ENCODE data around the gene DFFB.
"Not testable (repeated sequence)": the region's sequence is repeated elsewhere in the genome, so short reads cannot be mapped to it uniquely, and the experiment has no call there.

DFFB gene

DNA sequence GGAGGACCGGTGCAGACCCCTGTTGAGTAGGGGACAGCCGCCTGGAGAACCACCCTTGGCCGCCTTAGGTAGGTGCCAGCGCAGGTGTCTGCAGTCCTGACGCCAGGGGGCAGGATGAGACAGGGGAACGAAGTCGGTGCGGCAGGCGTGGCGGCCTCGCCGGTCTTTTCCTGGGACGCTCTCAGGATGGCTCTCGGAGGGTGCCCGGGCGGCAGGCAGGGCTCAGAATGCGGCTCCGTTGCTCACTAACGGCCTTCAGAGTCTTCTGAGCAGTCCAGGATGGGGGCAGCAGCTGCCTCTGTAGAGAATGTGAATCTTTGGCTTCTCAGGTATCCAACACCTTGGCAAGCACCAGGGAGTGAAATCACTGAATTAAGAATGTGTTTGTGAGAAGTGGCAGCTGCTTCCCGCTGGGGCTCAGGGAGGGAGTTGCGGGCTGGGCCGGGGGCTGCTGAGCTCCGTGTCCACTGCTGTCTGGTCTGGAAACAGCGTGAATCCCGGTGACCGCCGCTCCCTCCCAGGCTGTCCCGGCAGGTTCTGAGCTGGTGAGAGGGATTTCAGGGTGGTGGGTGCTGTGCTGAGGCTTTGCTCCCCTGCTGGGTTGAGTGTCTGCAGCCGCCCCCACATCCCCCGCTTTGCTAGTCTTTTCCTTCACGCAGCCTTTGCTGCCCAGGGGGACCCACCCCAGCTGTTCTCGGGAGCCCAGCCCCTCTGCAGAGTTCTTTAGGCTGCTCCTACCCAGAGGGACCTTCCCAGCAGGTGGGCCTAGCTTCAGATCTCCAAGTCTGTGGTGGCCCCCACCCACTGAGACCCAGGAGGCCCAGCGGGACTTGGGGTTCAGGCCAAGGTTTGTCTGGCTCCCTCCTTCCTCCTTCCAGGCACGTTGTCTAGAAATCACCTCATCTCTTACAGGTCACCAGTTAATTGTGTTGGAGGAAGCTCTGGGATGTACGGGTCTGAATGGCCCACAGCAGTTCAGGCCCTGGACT, 53.9 kb downstream of the DFFB start:
- Histone ChIP-seq H3K36me3 (ENCODE audit: control insufficient read depth, insufficient read depth, low read length) (no peaks in the 10 kb centered on the region), H3K4me3 (ENCODE audit: low read depth, low read length) (peak overlapping the region; percentile 25; the same call in 1 of the 2 replicates), H3K9ac (ENCODE audit: low read depth, low read length) (no peak overlapping the region), H3K27me3 (ENCODE audit: control insufficient read depth, insufficient read depth, low read length) (no peaks in the 10 kb centered on the region), H3K4me1 (ENCODE audit: control insufficient read depth, insufficient read depth, low read length) (peaks cover 7% of the 10 kb centered on the region; the same call in 1 of the 2 replicates), H3K27ac (ENCODE audit: low read depth, low read length) (peak overlapping the region; percentile 12), H3K9me3 (ENCODE audit: control insufficient read depth, insufficient read depth, low read length) (no peaks in the 10 kb centered on the region)

DNA sequence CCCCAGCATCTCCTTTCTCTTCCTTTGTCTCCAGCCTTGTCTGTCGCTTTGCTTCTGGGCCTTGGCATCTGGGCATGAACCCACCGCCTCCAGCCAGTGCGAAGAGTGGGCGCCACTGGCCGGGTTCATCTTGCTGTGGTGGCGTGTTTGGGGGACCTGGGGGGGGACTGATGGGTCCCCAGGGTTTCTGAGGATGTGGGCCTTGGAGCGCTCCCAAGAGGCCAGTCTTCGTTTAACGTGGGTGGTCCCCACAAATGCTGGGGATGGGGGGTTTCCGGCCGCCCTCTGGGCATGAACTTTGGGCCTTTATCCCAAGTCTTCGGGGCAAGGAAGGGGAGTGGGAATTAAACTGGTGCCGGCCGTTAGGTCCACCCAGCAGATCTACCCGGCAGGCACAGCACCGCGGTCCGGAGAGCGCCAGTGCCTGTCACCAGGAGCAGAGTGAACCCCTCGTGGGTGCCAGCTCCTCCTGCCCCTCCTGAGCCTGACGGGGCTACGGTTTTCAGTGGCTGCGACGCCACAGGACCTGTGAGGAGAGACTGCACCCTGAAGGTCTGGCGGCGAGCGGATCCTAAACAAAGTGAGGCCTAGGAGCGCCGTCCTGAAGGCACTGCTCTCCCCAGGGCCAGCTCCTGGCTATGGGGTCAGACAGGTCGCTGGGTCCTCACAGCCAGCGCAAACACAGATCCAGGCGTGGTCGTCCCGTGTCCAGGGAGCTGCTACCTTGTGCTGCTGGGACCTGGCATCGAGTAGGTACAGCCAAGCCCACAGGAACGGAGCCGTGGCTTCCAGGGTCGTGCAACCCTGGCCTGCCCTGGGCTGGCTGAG, 54.9 kb downstream of the DFFB start:
- Histone ChIP-seq H3K9me3 (ENCODE audit: control insufficient read depth, insufficient read depth, low read length) (peaks cover 5% of the 10 kb centered on the region; the same call in 1 of the 2 replicates), H3K4me3 (ENCODE audit: low read depth, low read length) (no peak overlapping the region), H3K9ac (ENCODE audit: low read depth, low read length) (no peak overlapping the region), H3K27me3 (ENCODE audit: control insufficient read depth, insufficient read depth, low read length) (no peaks in the 10 kb centered on the region), H3K36me3 (ENCODE audit: control insufficient read depth, insufficient read depth, low read length) (no peaks in the 10 kb centered on the region), H3K27ac (ENCODE audit: low read depth, low read length) (no peak overlapping the region), H3K4me1 (ENCODE audit: control insufficient read depth, insufficient read depth, low read length) (peaks cover 7% of the 10 kb centered on the region; the same call in 1 of the 2 replicates)

DNA sequence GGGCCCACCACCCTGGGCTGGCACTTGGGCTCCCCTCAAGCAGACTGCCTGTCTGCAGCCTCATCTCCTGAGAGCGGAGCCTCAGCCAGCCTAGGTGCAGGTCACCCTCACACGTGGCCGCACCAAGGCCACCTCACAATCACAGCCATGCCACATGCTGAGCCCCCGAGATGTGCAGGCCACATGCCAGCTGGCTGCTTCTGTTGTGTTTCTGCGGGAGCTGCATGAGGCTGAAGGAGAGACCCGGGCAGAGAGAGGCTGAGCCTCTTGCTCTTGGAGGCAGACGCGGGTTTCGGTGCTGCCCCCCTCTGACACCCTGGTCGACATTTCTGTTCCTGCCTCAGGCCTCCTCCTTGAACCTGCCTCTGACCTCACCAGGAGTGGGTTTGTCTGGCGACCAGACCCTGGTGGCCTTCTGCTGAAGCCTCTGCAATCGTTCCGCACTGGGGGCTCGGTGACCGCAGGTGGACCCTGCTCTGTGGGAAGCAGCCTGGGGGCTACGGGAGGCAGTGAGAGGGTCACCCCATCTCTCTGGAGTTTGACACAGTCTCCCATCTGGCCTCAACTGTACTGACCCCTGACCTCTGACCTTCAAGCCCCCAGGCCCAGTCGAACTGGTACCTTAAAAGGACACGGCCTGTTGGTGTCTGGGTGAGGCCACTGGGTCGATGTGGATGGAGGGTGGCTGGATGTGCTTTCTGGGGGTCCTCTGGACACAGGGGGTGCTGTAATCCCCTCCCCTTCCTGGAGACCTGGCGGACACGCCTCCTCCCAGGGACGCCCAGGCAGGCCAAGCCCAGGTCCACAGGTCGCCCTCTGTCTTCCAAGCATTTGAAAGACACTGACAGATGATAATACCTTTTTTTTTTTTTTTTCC, 55.8 kb downstream of the DFFB start:
- H3K4me3 ChIP-seq (ENCODE audit: low read depth, low read length), result no peak overlapping the region
- H3K27ac ChIP-seq (ENCODE audit: low read depth, low read length), result no peak overlapping the region

DNA sequence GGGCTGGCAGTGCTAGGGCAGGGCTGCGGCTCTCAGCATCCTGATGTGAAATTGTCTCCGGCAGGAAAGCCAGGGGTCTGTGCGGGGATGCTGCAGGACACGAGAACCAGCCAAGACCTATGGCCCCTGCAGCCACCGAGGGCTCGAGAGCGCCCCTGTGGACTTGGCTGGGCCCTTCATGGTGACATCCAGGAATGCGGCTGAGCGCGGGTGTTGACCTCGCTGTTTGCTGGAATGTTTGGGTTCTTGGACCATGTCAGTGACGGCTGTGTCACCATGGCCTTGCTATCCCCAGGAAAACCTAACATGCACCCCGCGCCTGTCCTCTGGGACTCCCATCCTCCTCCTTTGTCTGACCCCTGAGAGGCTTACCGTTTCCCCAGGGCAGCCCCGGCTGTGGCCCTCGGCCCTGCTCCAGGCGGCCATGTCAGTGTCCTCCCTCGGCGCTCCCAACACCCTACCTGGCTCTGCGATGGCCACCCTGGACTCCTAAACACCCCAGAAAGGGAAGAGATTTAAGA, 57.1 kb downstream of the DFFB start:
- Histone ChIP-seq H3K9ac (ENCODE audit: low read depth, low read length) (no peak overlapping the region), H3K4me1 (ENCODE audit: control insufficient read depth, insufficient read depth, low read length) (peaks cover 7% of the 10 kb centered on the region; the same call in 1 of the 2 replicates), H3K36me3 (ENCODE audit: control insufficient read depth, insufficient read depth, low read length) (no peaks in the 10 kb centered on the region), H3K4me3 (ENCODE audit: low read depth, low read length) (no peak overlapping the region), H3K9me3 (ENCODE audit: control insufficient read depth, insufficient read depth, low read length) (peaks cover 8% of the 10 kb centered on the region), H3K27me3 (ENCODE audit: control insufficient read depth, insufficient read depth, low read length) (no peaks in the 10 kb centered on the region), H3K27ac (ENCODE audit: low read depth, low read length) (no peak overlapping the region)

More for the DNA sequence above, 55.8 kb downstream of the DFFB start:
- Histone ChIP-seq H3K9me3 (ENCODE audit: control insufficient read depth, insufficient read depth, low read length) (peaks cover 7% of the 10 kb centered on the region), H3K9ac (ENCODE audit: low read depth, low read length) (no peak overlapping the region), H3K36me3 (ENCODE audit: control insufficient read depth, insufficient read depth, low read length) (no peaks in the 10 kb centered on the region), H3K4me1 (ENCODE audit: control insufficient read depth, insufficient read depth, low read length) (peaks cover 7% of the 10 kb centered on the region; the same call in 1 of the 2 replicates), H3K27me3 (ENCODE audit: control insufficient read depth, insufficient read depth, low read length) (no peaks in the 10 kb centered on the region)

DNA sequence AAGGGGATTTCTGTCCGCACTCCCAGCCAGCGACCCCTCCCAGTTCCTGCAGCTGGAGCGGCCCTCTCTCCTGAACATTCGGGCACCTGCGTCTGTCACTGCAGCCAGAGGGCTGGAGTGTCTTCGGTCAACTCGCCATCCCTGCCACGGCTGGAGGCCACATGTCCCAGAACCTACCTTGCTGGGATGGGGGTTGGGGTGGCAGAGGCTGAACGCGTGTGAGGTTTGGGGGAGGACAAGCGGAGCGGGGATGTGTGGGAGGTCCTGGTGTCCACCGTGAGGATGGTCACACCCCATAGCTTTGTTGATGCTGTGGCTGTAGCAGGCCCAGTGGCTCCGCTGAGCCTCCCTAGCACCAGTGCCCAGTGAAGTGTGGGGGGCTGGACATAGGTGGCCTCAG, 57.6 kb downstream of the DFFB start:
- Histone ChIP-seq H3K4me3 (ENCODE audit: low read depth, low read length) (no peak overlapping the region), H3K27me3 (ENCODE audit: control insufficient read depth, insufficient read depth, low read length) (no peaks in the 10 kb centered on the region), H3K36me3 (ENCODE audit: control insufficient read depth, insufficient read depth, low read length) (no peaks in the 10 kb centered on the region), H3K27ac (ENCODE audit: low read depth, low read length) (no peak overlapping the region), H3K9me3 (ENCODE audit: control insufficient read depth, insufficient read depth, low read length) (peaks cover 10% of the 10 kb centered on the region), H3K4me1 (ENCODE audit: control insufficient read depth, insufficient read depth, low read length) (peaks cover 7% of the 10 kb centered on the region; the same call in 1 of the 2 replicates), H3K9ac (ENCODE audit: low read depth, low read length) (no peak overlapping the region)

DNA sequence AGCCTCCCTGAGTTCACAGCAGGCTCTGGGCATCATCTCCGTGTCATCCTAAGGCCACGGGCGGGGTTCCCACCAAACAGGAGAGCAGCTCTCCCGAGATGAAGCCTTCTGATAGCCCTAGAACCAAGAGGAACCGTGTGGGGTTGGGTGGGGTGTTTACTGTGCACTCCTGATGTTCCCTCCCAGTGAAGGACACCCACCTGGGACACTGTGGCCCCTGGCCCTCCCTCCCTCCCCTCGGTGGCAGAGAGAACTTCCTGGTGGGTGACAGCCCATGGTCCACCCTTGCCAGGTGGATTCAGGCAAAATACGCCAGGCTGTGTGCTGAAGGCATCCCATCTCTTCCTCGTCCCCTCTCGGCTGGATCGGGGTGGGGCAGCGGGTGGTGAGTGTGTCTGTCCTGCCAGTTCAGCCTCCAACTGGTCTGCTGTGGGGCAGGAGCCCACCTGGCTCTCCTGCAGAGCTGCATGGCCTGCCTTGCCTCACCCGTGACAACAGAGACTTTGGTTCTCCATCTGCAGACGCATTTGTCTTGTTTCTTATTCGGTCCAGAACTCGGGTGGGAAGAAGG, 58.4 kb downstream of the DFFB start:
- Histone ChIP-seq H3K4me1 (ENCODE audit: control insufficient read depth, insufficient read depth, low read length) (peaks cover 7% of the 10 kb centered on the region; the same call in 1 of the 2 replicates), H3K27ac (ENCODE audit: low read depth, low read length) (no peak overlapping the region), H3K9me3 (ENCODE audit: control insufficient read depth, insufficient read depth, low read length) (peaks cover 10% of the 10 kb centered on the region), H3K4me3 (ENCODE audit: low read depth, low read length) (no peak overlapping the region), H3K9ac (ENCODE audit: low read depth, low read length) (no peak overlapping the region), H3K27me3 (ENCODE audit: control insufficient read depth, insufficient read depth, low read length) (no peaks in the 10 kb centered on the region), H3K36me3 (ENCODE audit: control insufficient read depth, insufficient read depth, low read length) (no peaks in the 10 kb centered on the region)

DNA sequence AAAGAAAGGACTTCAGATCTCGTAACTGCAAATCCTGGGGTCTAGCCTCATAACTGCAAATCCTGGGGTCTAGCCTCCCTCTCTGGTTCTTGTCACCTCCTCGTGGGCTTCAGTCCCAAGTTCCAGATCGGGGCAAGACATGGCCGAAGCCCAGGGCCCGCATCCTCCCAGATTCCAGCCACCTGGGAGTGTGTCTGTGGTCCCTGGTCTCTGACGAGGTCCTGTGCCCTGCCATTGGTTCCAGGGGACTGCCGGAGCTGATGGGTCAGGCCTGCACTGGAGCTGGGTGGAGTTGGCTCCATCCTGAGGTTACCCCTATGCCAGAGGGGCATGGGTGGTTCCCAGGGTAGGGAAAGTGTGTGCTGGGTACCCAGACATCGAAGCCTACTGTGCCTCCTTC, 60.5 kb downstream of the DFFB start:
- H3K27me3 ChIP-seq (ENCODE audit: control insufficient read depth, insufficient read depth, low read length), result no peaks in the 10 kb centered on the region
- no peak overlapping the region for H3K9ac ChIP-seq (ENCODE audit: low read depth, low read length)
- H3K27ac ChIP-seq (ENCODE audit: low read depth, low read length), result no peak overlapping the region
- no peaks in the 10 kb centered on the region for H3K36me3 ChIP-seq (ENCODE audit: control insufficient read depth, insufficient read depth, low read length)
- no peak overlapping the region for H3K4me3 ChIP-seq (ENCODE audit: low read depth, low read length)
- peaks cover 15% of the 10 kb centered on the region for H3K9me3 ChIP-seq (ENCODE audit: control insufficient read depth, insufficient read depth, low read length)
- no peaks in the 10 kb centered on the region for H3K4me1 ChIP-seq (ENCODE audit: control insufficient read depth, insufficient read depth, low read length)

DNA sequence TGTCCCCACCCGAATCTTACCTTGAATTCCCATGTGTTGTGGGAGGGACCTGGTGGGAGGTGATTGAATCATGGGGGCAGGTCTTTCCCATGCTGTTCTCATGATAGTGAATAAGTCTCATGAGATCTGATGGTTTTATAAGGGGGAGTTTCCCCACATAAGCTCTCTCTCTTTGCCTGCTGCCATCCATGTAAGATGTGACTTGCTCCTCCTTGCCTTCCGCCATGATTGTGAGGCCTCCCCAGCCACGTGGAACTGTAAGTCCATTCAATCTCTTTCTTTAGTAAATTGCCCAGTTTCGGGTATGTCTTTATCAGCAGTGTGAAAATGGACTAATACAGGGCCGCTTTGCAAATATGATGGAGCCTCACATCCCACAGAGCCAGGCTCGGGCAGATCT, 61.1 kb downstream of the DFFB start:
- H3K27ac ChIP-seq (ENCODE audit: low read depth, low read length); H3K27me3 ChIP-seq (ENCODE audit: control insufficient read depth, insufficient read depth, low read length); H3K36me3 ChIP-seq (ENCODE audit: control insufficient read depth, insufficient read depth, low read length); H3K4me1 ChIP-seq (ENCODE audit: control insufficient read depth, insufficient read depth, low read length); H3K4me3 ChIP-seq (ENCODE audit: low read depth, low read length); H3K9ac ChIP-seq (ENCODE audit: low read depth, low read length): not testable (repeated sequence)
- H3K9me3 ChIP-seq (ENCODE audit: control insufficient read depth, insufficient read depth, low read length), result peaks cover 15% of the 10 kb centered on the region

DNA sequence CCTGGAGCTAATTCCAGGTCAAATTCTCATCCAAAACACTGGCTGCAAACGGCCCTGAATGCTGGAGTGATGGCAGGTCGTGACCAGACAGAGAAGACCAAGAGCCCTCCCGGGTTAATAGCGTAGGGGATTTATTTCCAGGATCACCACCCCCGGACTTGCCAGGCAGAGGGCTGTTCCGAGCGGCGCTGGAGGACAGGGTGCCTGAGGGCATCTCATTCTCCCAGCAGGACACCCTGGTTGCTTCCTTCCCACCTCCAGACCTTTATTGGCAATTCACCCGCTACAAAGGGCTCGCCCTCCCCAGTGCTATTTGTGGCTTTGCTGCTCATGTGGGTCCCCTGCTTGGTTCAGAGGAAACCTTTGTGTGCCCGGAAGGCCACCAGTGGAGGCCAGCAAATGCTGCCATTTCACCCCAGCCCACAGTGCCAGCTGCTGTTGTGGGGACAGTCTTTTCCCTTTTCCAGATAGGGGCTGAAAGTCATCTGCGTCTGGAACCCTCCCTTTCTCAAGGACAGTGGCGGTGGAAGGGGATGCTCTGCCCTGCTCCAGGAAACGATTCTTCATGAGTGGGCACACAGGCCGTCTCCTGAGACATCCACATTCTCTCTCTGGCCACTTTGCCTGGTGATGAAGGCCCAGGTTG, 61.8 kb downstream of the DFFB start:
- Histone ChIP-seq H3K9ac (ENCODE audit: low read depth, low read length) (no peak overlapping the region), H3K36me3 (ENCODE audit: control insufficient read depth, insufficient read depth, low read length) (no peaks in the 10 kb centered on the region), H3K27me3 (ENCODE audit: control insufficient read depth, insufficient read depth, low read length) (no peaks in the 10 kb centered on the region), H3K4me3 (ENCODE audit: low read depth, low read length) (no peak overlapping the region), H3K9me3 (ENCODE audit: control insufficient read depth, insufficient read depth, low read length) (peaks cover 15% of the 10 kb centered on the region), H3K27ac (ENCODE audit: low read depth, low read length) (no peak overlapping the region), H3K4me1 (ENCODE audit: control insufficient read depth, insufficient read depth, low read length) (no peaks in the 10 kb centered on the region)
